ENCODE data around the gene SMTN.

The SMTN gene

DNA sequence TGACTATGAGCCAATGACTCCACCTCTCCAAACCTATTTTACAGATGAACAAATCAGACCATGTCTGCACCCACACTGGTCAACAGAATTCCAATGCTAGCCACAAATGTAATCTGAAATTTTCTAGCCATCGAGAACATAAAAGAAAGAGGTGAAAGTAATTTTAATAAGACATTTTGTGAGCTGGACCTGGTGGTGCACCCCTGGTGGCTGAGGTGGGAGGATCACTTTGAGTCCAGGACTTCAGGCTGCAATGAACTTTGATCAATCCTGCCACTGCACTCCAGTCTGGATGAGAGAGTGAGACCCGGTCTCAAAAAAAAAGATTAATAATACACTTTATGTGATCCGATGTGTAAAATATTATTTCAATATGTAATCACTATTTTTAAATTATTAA lies 69.5 kb downstream of the SMTN start:
- no peak for DNase-seq
- Histone ChIP-seq H3K4me3 (ENCODE audit: insufficient read depth, low read depth, low read length, poor library complexity, severe bottlenecking) (no peak overlapping the region), H3K27me3 (replicated peaks; ENCODE audit: control insufficient read depth, insufficient read depth, low read length, poor library complexity, severe bottlenecking) (no peaks in the 10 kb centered on the region), H3K36me3 (ENCODE audit: control insufficient read depth, insufficient read depth, low read length) (no peaks in the 10 kb centered on the region), H3K9me3 (ENCODE audit: control insufficient read depth, low read length) (no peaks in the 10 kb centered on the region), H3K27ac (ENCODE audit: insufficient read depth, low read length, poor library complexity, severe bottlenecking) (no peak overlapping the region), H3K4me1 (ENCODE audit: control insufficient read depth, insufficient read depth, low read length, poor library complexity, severe bottlenecking) (no peaks in the 10 kb centered on the region)

DNA sequence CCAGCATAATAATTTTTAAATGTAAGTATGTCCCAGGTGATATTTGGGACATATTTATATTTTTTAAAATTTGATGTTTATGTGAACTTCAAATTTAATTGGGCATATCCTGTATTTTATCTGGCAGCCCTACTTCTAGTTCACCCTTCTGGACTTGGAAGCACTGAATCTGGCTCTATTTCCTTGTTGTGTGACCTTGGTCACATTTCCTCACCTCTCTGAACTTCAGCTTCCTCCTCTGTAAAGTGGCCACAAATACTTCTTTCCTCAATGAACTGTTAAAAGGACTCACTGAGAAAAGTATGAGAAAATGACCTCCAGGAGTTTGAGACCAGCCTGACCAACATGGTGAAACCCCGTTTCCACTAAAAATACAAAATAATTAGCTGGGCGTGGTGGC lies 70.8 kb downstream of the SMTN start:
- Histone ChIP-seq H3K27me3 (replicated peaks; ENCODE audit: control insufficient read depth, insufficient read depth, low read length, poor library complexity, severe bottlenecking) (no peaks in the 10 kb centered on the region), H3K36me3 (ENCODE audit: control insufficient read depth, insufficient read depth, low read length) (no peaks in the 10 kb centered on the region), H3K27ac (ENCODE audit: insufficient read depth, low read length, poor library complexity, severe bottlenecking) (no peak overlapping the region), H3K4me3 (ENCODE audit: insufficient read depth, low read depth, low read length, poor library complexity, severe bottlenecking) (no peak overlapping the region), H3K4me1 (ENCODE audit: control insufficient read depth, insufficient read depth, low read length, poor library complexity, severe bottlenecking) (no peaks in the 10 kb centered on the region), H3K9me3 (ENCODE audit: control insufficient read depth, low read length) (no peaks in the 10 kb centered on the region)
- DNase-seq = no peak

GRCh38 chr22:31153357-31153756 lies 72.2 kb downstream of the SMTN start:
- Histone ChIP-seq H3K36me3 (ENCODE audit: control insufficient read depth, insufficient read depth, low read length) (no peaks in the 10 kb centered on the region), H3K27me3 (replicated peaks; ENCODE audit: control insufficient read depth, insufficient read depth, low read length, poor library complexity, severe bottlenecking) (no peaks in the 10 kb centered on the region), H3K4me3 (ENCODE audit: insufficient read depth, low read depth, low read length, poor library complexity, severe bottlenecking) (no peak overlapping the region), H3K9me3 (ENCODE audit: control insufficient read depth, low read length) (no peaks in the 10 kb centered on the region), H3K4me1 (ENCODE audit: control insufficient read depth, insufficient read depth, low read length, poor library complexity, severe bottlenecking) (no peaks in the 10 kb centered on the region), H3K27ac (ENCODE audit: insufficient read depth, low read length, poor library complexity, severe bottlenecking) (no peak overlapping the region)
- no peak for DNase-seq

Measured in effector memory CD4-positive, alpha-beta T cell (primary cell).